Erythroblast (primary cell): ENCODE measurements around the gene PRSS56.

Experiments used
- GATA1 ChIP-seq: IDR thresholded peaks from 2 replicates; pipeline ENCODE4 v1.6.1; 2011; ENCODE audit warnings: low read depth, mild to moderate bottlenecking, control low read depth, low read length, moderate library complexity
- POLR2A ChIP-seq: IDR thresholded peaks from 2 replicates; pipeline ENCODE4 v1.6.1; 2011; ENCODE audit warnings: mild to moderate bottlenecking, low read length

DNA sequence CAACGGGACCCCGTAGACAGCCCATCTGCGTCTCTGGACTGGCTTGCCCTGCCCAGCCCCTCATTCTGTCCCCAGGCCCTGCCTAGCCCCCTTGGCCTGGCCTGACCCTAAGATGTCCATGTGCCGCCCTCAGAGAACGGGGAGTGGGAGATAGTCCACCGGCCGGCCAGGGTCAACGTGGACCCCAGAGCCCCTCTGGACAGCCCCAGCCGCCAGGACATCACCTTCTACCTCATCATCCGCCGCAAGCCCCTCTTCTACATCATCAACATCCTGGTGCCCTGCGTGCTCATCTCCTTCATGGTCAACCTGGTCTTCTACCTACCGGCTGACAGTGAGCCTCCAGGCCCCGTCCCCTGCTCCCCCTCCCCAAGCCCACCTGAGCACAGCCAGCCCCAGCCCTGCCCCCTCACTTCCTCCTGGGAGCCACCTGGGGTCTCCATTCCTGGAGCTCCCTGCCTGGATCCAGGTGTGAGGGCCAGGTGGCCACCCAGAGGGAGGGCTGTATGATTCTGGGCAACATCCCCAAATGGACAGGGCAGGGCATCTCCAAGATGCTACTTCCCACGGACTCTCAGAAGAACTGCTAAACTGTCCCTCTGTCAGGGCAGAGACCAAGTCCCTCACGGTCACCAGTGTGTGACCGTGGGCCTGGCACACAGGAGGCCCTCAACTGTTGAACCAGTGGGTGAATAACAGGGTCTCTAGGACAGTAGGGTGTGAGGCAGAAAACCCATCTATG is 9.8 kb downstream of the PRSS56 start:
- TF ChIP-seq POLR2A (no peak), GATA1 (no peak)
